MV-4-11 (cell line): ENCODE data around the gene BRD2.
A peak's percentile ranks its signal among the peaks of the same experiment; 100 is the strongest.

Experiments
- DNase-seq: peaks from one replicate; lab custom pipeline; 2025; lab: John Stamatoyannopoulos, UW

BRD2 gene

DNA sequence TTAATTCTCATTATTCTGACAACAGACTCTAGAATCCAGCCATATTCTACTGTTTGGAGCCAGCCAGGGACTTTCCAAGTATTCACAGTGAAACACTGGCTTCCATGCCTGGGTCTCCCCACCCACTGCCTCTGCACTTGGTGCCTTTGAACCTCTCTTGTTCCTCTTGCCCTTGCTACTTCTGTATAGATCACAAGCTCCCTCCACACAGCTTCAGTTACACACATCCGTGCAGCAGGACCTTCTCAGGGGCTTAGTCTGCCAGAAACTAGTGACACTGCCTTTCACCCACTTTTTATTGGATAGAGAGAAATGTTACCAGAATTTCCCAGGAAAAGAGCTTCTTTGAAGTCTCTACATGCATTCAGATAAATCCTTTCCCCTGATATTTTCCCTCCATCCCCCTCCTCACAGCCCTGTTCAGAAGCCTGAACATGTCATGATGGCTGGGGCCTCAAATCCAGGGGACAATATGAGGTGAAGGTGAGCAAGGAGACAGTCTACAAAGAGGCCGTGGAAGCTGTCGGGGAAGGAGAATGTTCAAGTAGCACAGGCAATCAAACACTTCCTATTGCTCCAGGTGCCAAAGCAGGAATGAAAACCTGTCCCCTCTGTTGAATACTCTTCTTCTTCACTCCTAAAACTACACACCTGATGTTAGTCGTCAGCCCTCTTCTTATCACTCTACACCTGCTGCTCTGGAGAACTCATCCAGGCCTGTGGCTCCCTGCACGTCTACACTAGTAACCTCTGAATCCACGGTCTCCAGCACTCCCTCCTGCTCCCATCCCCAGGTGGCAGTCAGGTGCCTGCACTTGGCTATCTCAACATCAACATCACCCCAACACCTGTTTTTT lies 61.2 kb downstream of the BRD2 start:
- peak; percentile 43 for DNase-seq

DNA sequence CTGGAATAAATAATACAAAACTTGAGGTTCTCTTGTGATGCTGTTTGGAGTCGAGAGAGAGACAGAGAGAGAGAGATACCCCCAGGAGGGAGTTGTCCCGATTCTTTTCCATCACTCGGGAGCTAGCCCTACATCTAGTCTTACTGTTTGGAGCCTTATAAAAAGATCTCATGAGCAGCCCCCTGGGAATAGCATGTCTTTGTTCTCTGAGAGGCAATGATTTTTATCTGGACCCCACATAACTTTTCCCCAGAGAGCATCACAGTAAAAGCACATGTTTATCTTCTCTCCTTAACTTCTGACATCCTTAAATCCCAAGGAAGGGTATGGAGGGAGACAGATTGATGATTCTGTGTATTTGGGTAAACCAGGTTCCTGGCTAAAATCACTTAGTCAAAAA lies 61.9 kb downstream of the BRD2 start:
- no peak for DNase-seq
